Measurements from ENCODE around the gene CERS3.

Gene CERS3

GRCh38 chr15:100531204-100531603 lies 2.5 kb upstream of the CERS3 start:
- no peak for DNase-seq (ENCODE audit: low spot score)
- TF ChIP-seq CTCF (IDR thresholded peaks at IDR 0.05; ENCODE audit: extremely low read depth, missing control alignments) = no peak

GRCh38 chr15:100529556-100529955 lies 806 bp upstream of the CERS3 start:
- no peak for TF ChIP-seq CTCF (IDR thresholded peaks at IDR 0.05; ENCODE audit: extremely low read depth, missing control alignments)
- no peak for DNase-seq (ENCODE audit: low spot score)

- TF ChIP-seq CTCF (IDR thresholded peaks at IDR 0.05; ENCODE audit: extremely low read depth, missing control alignments) = no peak
- no peak for DNase-seq (ENCODE audit: low spot score)
These were observed 2.7 kb downstream of the CERS3 start for GRCh38 chr15:100526027-100526481.

GRCh38 chr15:100525436-100525835 lies 3.3 kb downstream of the CERS3 start:
- DNase-seq (ENCODE audit: low spot score) = no peak
- no peak for TF ChIP-seq CTCF (IDR thresholded peaks at IDR 0.05; ENCODE audit: extremely low read depth, missing control alignments)

- no peak for DNase-seq (ENCODE audit: low spot score)
- no peak for TF ChIP-seq CTCF (IDR thresholded peaks at IDR 0.05; ENCODE audit: extremely low read depth, missing control alignments)
These were observed 4.4 kb downstream of the CERS3 start for GRCh38 chr15:100524326-100524725.

GRCh38 chr15:100521907-100522306 lies 6.8 kb downstream of the CERS3 start:
- TF ChIP-seq CTCF (IDR thresholded peaks at IDR 0.05; ENCODE audit: extremely low read depth, missing control alignments) = no peak
- no peak for DNase-seq (ENCODE audit: low spot score)

- no peak for DNase-seq (ENCODE audit: low spot score)
- no peak for TF ChIP-seq CTCF (IDR thresholded peaks at IDR 0.05; ENCODE audit: extremely low read depth, missing control alignments)
These were observed 8.4 kb downstream of the CERS3 start for GRCh38 chr15:100520132-100520921.

All from GM20000 (cell line).